Epithelial cell of proximal tubule (primary cell): ENCODE data around the gene LBH. TPM values are rescaled to one million over a fixed set of nuclear protein-coding genes. Genes with fewer than 3 reads are reported as not detected.

Experiments used
- DNase-seq: peaks from one replicate; pipeline ENCODE4 v3.0.0-alpha.2; 2011; ENCODE audit warnings: low read depth
- H3K4me3 ChIP-seq: 2 replicates; pipeline ENCODE4 v1.5.1; 2011; ENCODE audit warnings: low read depth, mild to moderate bottlenecking, low read length
- CTCF ChIP-seq: conservative IDR thresholded peaks from 2 replicates; pipeline ENCODE4 v1.5.1; 2012; ENCODE audit warnings: low read depth, mild to moderate bottlenecking, low read length
- total RNA-seq: library from RNA; depleted of rRNA; stranded (reverse); fragments of >200 nt; gene quantifications from 2 replicates; pipeline ENCODE4 v1.2.3, GENCODE V29; 2015

LBH gene
- total RNA-seq, 1 donor from 2014 or later, result 18.0 TPM

DNA sequence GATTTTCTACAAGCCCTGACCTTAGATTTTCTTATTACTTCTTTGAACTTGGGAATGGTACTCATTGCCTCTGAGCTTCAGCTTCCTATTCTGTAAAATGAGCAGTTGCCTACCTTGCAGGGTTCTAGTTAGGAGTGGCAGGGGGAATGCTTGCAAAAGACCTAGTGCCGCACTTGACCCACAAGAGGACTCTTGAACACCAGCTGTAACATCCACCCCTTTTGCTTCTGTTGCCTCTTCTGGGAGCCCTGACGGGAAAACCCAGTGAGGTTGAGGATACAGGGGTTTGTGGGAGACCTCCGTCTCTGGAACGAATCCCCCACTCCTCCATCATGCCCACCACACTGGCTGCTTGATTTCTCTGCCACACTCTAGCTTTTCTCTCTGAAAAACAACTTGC, 27.1 kb upstream of the LBH start:
- no peak for TF ChIP-seq CTCF
- DNase-seq, result no peak
- no peak overlapping the region for H3K4me3 ChIP-seq

GRCh38 chr2:30205456-30205855, 25.9 kb upstream of the LBH start:
- DNase-seq, result no peak
- TF ChIP-seq CTCF, result no peak
- no peak overlapping the region for H3K4me3 ChIP-seq

DNA sequence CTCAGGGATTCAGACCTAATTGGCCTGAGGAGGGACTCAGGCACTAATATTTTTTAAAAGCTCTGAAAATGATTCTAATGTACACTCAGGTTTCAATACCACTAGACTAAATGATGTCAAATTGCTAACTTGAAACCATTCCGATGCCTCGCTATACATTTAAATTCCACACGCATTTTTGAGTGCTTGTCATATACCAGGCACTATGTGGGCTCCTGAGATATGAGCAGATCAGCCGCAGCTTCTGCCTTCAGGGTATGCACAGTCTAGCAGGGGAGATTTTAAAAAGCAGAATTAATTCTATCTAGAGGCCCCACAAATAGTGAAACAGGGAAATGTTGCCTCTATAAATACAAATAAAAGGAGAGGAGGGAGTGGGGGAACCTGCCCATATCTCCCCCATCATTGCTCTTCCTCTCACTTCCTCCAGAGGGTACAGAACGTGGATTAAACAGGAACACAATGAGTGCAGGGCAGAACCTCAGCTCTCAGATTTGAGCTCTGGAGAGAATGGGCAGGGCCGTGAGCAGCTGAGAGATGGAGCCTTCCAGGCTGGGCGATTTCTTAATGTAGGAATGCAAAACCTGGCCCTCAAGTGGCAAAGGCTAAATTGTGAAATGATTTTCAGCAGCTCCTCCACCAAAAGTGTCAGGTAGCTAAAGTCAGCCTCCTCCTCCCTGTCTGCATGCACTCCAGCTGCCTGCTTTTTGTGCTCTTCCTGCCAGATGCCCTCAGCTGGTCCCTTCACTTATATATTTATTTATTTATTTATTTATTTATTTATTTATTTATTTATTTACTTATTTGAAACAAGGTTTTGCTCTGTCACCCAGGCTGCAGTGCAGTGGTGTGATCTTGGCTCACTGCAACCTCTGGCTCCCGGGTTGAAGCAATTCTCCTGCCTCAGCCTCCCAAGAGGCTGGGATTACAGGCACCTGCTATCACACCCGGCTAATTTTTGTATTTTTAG, 24.6 kb upstream of the LBH start:
- DNase-seq, result no peak
- no peak for TF ChIP-seq CTCF

GRCh38 chr2:30208453-30208852, 22.9 kb upstream of the LBH start:
- peak; percentile 89 for TF ChIP-seq CTCF
- no peak overlapping the region for H3K4me3 ChIP-seq
- no peak for DNase-seq

More for the DNA sequence above, 24.6 kb upstream of the LBH start:
- H3K4me3 ChIP-seq, result no peak overlapping the region

- no peak overlapping the region for H3K4me3 ChIP-seq
- DNase-seq, result no peak
- no peak for TF ChIP-seq CTCF
Measured at GRCh38 chr2:30209227-30209626, 22.1 kb upstream of the LBH start.

DNA sequence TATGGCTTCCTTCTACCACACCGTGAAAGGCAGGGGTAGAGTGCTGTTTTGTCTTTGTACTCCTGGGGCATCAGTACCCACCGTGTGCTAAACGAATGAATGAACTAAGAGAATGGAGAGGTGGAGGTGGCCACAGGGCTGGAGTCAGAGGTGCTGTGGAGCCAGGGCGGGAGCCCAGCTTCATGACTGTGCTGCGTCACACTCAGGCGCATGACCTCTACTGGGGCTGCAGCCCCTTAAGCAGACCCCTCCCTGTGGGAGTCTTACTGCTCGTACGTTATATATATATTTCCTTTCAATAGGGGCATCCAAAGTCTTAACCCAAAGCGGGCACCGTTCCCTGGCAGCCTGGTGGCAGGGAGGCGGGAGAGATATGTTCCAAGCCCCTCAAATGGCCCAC, 18.0 kb upstream of the LBH start:
- no peak for DNase-seq
- TF ChIP-seq CTCF, result no peak
- no peak overlapping the region for H3K4me3 ChIP-seq

- TF ChIP-seq CTCF, result no peak
- H3K4me3 ChIP-seq, result no peak overlapping the region
- no peak for DNase-seq
Measured at GRCh38 chr2:30213907-30214463, 17.3 kb upstream of the LBH start.
